ENCODE data around the gene TNNI3K. TPM values are rescaled to one million over a fixed set of nuclear protein-coding genes. Genes with fewer than 3 reads are reported as not detected.

Gene TNNI3K
- total and polyA plus RNA-seq, 10 of the 15 experiments (the other 5 are each of a cell fraction or from before 2014, with no cell fraction given), result 0.14 to 1.6 (median 0.44) TPM; not detected in 4

DNA sequence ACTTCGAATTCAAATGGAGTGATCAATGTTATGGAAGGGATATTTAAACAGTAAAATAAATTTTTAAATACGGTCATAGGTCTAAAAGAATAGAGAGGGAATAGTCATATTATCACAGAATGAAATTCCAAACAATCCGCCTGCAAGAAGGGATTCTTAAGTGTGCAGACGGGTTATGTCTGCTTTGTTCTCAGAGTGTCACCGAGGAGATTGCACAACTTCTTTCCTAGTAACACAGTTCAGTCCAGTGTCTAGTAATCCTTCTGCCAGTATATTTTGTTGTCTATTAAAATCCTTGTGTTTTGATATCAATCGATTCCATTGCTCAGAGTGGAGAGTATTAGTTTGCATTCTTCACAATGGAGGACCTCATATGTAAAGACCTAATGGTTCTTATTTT is 228.8 kb downstream of the TNNI3K start:
- H3K79me2 ChIP-seq (ENCODE audit: control insufficient read depth, insufficient read depth, low read length), result no peaks in the 10 kb centered on the region
- H4K20me1 ChIP-seq (ENCODE audit: control insufficient read depth, insufficient read depth), result no peaks in the 10 kb centered on the region
- no peak overlapping the region for H3K4me3 ChIP-seq
- in situ Hi-C loops (cut with MboI), result loop anchor here (25.0 kb wide), 1 partner anchor 627 kb away; no protein-coding TSS in a partner anchor
- H3K27me3 ChIP-seq (replicated peaks in 1 of 2; ENCODE audit: control insufficient read depth in 2 of 2, insufficient read depth in 2 of 2, low read length in 1 of 2), result no peaks in the 10 kb centered on the region
- no peak overlapping the region for H2AFZ ChIP-seq (ENCODE audit: control insufficient read depth, low read depth, low read length)
- intact Hi-C loops (cut with micrococcal nuclease; ENCODE audit: unreplicated experiment), result loop anchor here (10.0 kb wide), 1 partner anchor 619 kb away; no protein-coding TSS in a partner anchor
- BruUV-seq (replicated peaks), result no TSS peak
- DNase-seq (ENCODE audit: low read depth, low spot score) (no peak), ATAC-seq (no peak), FAIRE-seq (no peak)
- ChIA-PET CTCF (interaction anchor here (1.6 kb wide), 1 partner anchor 226 kb away, joined by 4 read pairs; no protein-coding TSS in a partner anchor), POLR2A (no interaction called here), RAD21 (ENCODE audit: unreplicated experiment) (no interaction called here), SMC1A (ENCODE audit: uncharacterized antibody, unreplicated experiment) (interaction anchor here (1.0 to 1.8 kb wide), 2 partner anchors 9 to 38 kb away, joined by 3 to 6 read pairs; no protein-coding TSS in a partner anchor)
- TF ChIP-seq SUZ12 (IDR thresholded peaks at IDR 0.05; ENCODE audit: unreplicated experiment) (no peak), MTA3 (IDR thresholded peaks at IDR 0.05; ENCODE audit: borderline replicate concordance, low read length) (no peak), PAX8 (IDR thresholded peaks at IDR 0.05) (no peak), DPF2 (IDR thresholded peaks at IDR 0.05) (no peak), NR2F1 (conservative IDR thresholded peaks at IDR 0.05) (no peak), ZBTB11 (CRISPR knock-in tag; IDR thresholded peaks at IDR 0.05) (no peak), NFXL1 (IDR thresholded peaks at IDR 0.05; ENCODE audit: borderline replicate concordance) (no peak), ASH2L (IDR thresholded peaks at IDR 0.05; ENCODE audit: borderline replicate concordance, low read depth) (no peak), ELK1 (IDR thresholded peaks at IDR 0.05; ENCODE audit: low read depth, low read length) (no peak), RBBP5 (conservative IDR thresholded peaks at IDR 0.05) (no peak), IRF4 (IDR thresholded peaks at IDR 0.05; ENCODE audit: low read depth, low read length) (no peak), MAX (IDR thresholded peaks at IDR 0.05; ENCODE audit: low read depth, low read length) (no peak), PML (IDR thresholded peaks at IDR 0.05; ENCODE audit: low read length) (no peak), EGR1 (IDR thresholded peaks at IDR 0.05; ENCODE audit: borderline replicate concordance in 1 of 2, low read depth in 2 of 2, low read length in 2 of 2) (no peak), SIN3A (IDR thresholded peaks at IDR 0.05; ENCODE audit: low read depth, low read length) (no peak), ZNF274 (IDR thresholded peaks at IDR 0.05; ENCODE audit: insufficient read depth, insufficient read length) (no peak)
- no peaks in the 10 kb centered on the region for H3K36me3 ChIP-seq (ENCODE audit: control insufficient read depth in 2 of 2, insufficient read depth in 2 of 2, low read length in 1 of 2)
- H3K27ac ChIP-seq (ENCODE audit: control insufficient read depth, insufficient read depth), result no peak overlapping the region
- H3K4me2 ChIP-seq (ENCODE audit: control insufficient read depth, insufficient read depth), result no peak overlapping the region
- H3K9ac ChIP-seq (ENCODE audit: control insufficient read depth, insufficient read depth, low read length), result no peak overlapping the region
- no peaks in the 10 kb centered on the region for H3K9me3 ChIP-seq (replicated peaks; ENCODE audit: control insufficient read depth, insufficient read depth, low read length)
- 43% methylated on average over 6 of the region's 6 CpGs for WGBS (ENCODE audit: insufficient coverage, insufficient replicate concordance, low lambda C conversion rate, missing lambda C conversion rate)
- H3K4me1 ChIP-seq (ENCODE audit: control insufficient read depth, insufficient read depth, low read length), result no peaks in the 10 kb centered on the region

Measured in GM12878 (cell line).